Nephron progenitor cell (in vitro differentiated cells): Measurements from ENCODE around the gene HARS1.
"Not testable (repeated sequence)": the region's sequence is repeated elsewhere in the genome, so short reads cannot be mapped to it uniquely, and the experiment has no call there.

Source experiments
- DNase-seq: peaks from one replicate; pipeline ENCODE4 v3.0.0; 2021
- H3K27ac Mint-ChIP-seq: 2 replicates; pipeline ENCODE4 v1.8.0; 2021; ENCODE audit warnings: mild to moderate bottlenecking, moderate library complexity, mixed read lengths
- H3K27me3 Mint-ChIP-seq: 2 replicates; pipeline ENCODE4 v1.8.0; 2021; ENCODE audit warnings: mild to moderate bottlenecking, low read depth, mixed read lengths; ENCODE audit not compliant: poor library complexity
- H3K36me3 Mint-ChIP-seq: 2 replicates; pipeline ENCODE4 v1.8.0; 2021; ENCODE audit warnings: low read depth, mixed read lengths
- H3K4me1 Mint-ChIP-seq: 2 replicates; pipeline ENCODE4 v1.8.0; 2021; ENCODE audit warnings: mixed read lengths
- H3K4me3 Mint-ChIP-seq: 2 replicates; pipeline ENCODE4 v1.8.0; 2021; ENCODE audit warnings: mild to moderate bottlenecking, moderate library complexity, mixed read lengths
- H3K9me3 Mint-ChIP-seq: 2 replicates; pipeline ENCODE4 v1.8.0; 2021; ENCODE audit warnings: mild to moderate bottlenecking, moderate library complexity, mixed read lengths
- CTCF ChIP-seq: fragments of 200-600 bp; sonication (generic); IDR thresholded peaks from 2 replicates; pipeline ENCODE4 v1.5.0; 2021; ENCODE audit warnings: antibody characterized with exemption

HARS1 gene

GRCh38 chr5:140647042-140647419 lies 44.1 kb downstream of the HARS1 start:
- DNase-seq: no peak
- peak overlapping the region; percentile 100 for H3K4me3 Mint-ChIP-seq
- peak overlapping the region; percentile 100 for H3K27ac Mint-ChIP-seq
- peaks cover 36% of the 10 kb centered on the region for H3K4me1 Mint-ChIP-seq
- H3K27me3 Mint-ChIP-seq: peaks cover 4% of the 10 kb centered on the region
- TF ChIP-seq CTCF: no peak
- H3K36me3 Mint-ChIP-seq: peaks cover 44% of the 10 kb centered on the region
- H3K9me3 Mint-ChIP-seq: no peaks in the 10 kb centered on the region

GRCh38 chr5:140642718-140643117 lies 48.5 kb downstream of the HARS1 start:
- peaks cover 38% of the 10 kb centered on the region for H3K36me3 Mint-ChIP-seq
- peaks cover 47% of the 10 kb centered on the region for H3K4me1 Mint-ChIP-seq
- no peak for TF ChIP-seq CTCF
- no peak overlapping the region for H3K27ac Mint-ChIP-seq
- H3K4me3 Mint-ChIP-seq: no peak overlapping the region
- peaks cover 6% of the 10 kb centered on the region for H3K27me3 Mint-ChIP-seq
- DNase-seq: no peak
- peaks cover 11% of the 10 kb centered on the region for H3K9me3 Mint-ChIP-seq

- H3K36me3 Mint-ChIP-seq: peaks cover 36% of the 10 kb centered on the region
- no peak overlapping the region for H3K4me3 Mint-ChIP-seq
- H3K27ac Mint-ChIP-seq: peak overlapping the region; percentile 19
- no peak for TF ChIP-seq CTCF
- peaks cover 11% of the 10 kb centered on the region for H3K9me3 Mint-ChIP-seq
- peaks cover 42% of the 10 kb centered on the region for H3K4me1 Mint-ChIP-seq
- DNase-seq: no peak
- peaks cover 3% of the 10 kb centered on the region for H3K27me3 Mint-ChIP-seq
These were observed 49.5 kb downstream of the HARS1 start for GRCh38 chr5:140641716-140642115.

GRCh38 chr5:140639148-140639981 lies 51.8 kb downstream of the HARS1 start, which contains the start of gene TMCO6:
TSS of gene TMCO6 (plus strand) at chr5:140639451. CDS start at chr5:140639528, 77 bp downstream.
- peaks cover 3% of the 10 kb centered on the region for H3K27me3 Mint-ChIP-seq
- TF ChIP-seq CTCF: peak; percentile 44
- H3K27ac Mint-ChIP-seq: peak within 1 kb of the TSS; percentile 77
- H3K36me3 Mint-ChIP-seq: peaks cover 24% of the 10 kb centered on the region
- peaks cover 28% of the 10 kb centered on the region for H3K4me1 Mint-ChIP-seq
- peak within 1 kb of the TSS; percentile 86 for H3K4me3 Mint-ChIP-seq
- H3K9me3 Mint-ChIP-seq: peaks cover 11% of the 10 kb centered on the region
- peak; percentile 98 for DNase-seq

- DNase-seq, H3K27me3 Mint-ChIP-seq: not testable (repeated sequence)
- H3K4me1 Mint-ChIP-seq: peaks cover 28% of the 10 kb centered on the region
- peaks cover 18% of the 10 kb centered on the region for H3K36me3 Mint-ChIP-seq
- peak overlapping the region; percentile 86 for H3K4me3 Mint-ChIP-seq
- peak overlapping the region; percentile 77 for H3K27ac Mint-ChIP-seq
- peaks cover 15% of the 10 kb centered on the region for H3K9me3 Mint-ChIP-seq
These were observed 52.3 kb downstream of the HARS1 start for GRCh38 chr5:140638898-140639147.

GRCh38 chr5:140637371-140638100 lies 53.6 kb downstream of the HARS1 start:
- no peak overlapping the region for H3K27ac Mint-ChIP-seq
- no peak overlapping the region for H3K4me3 Mint-ChIP-seq
- H3K27me3 Mint-ChIP-seq: peaks cover 11% of the 10 kb centered on the region
- DNase-seq: no peak
- no peak for TF ChIP-seq CTCF
- peaks cover 26% of the 10 kb centered on the region for H3K36me3 Mint-ChIP-seq
- H3K9me3 Mint-ChIP-seq: peaks cover 15% of the 10 kb centered on the region
- peaks cover 28% of the 10 kb centered on the region for H3K4me1 Mint-ChIP-seq
